Measurements from ENCODE around the gene TMEM134.

The TMEM134 gene

GRCh38 chr11:67451658-67451976, 17.4 kb downstream of the TMEM134 start:
- 98% methylated on average over 12 of the region's 14 CpGs for WGBS (ENCODE audit: insufficient coverage)
- no peaks in the 10 kb centered on the region for H3K36me3 ChIP-seq (ENCODE audit: control insufficient read depth in 4 of 4, insufficient read depth in 4 of 4, low read length in 3 of 4)
- no peak for DNase-seq
- ChIA-PET CTCF (interaction anchor here (2.5 kb wide), 1 partner anchor 64 kb away, joined by 7 read pairs; no protein-coding TSS in a partner anchor), POLR2A (no interaction called here)
- H3K27me3 ChIP-seq (replicated peaks in 2 of 5; ENCODE audit: control insufficient read depth in 4 of 5, insufficient read depth in 5 of 5, low read length in 4 of 5) = no peaks in the 10 kb centered on the region
- H3K9me3 ChIP-seq (ENCODE audit: control extremely low read depth in 1 of 5, control insufficient read depth in 4 of 5, insufficient read depth in 2 of 5, low read depth in 1 of 5, low read length in 4 of 5) = no peaks in the 10 kb centered on the region
- H3K4me3 ChIP-seq (ENCODE audit: control insufficient read depth in 1 of 7, extremely low read depth in 1 of 7, insufficient read depth in 4 of 7, low read depth in 2 of 7, low read length in 6 of 7) = no peak overlapping the region
- H3K27ac ChIP-seq (ENCODE audit: insufficient read depth in 1 of 2, low read depth in 1 of 2, low read length in 2 of 2, poor library complexity in 1 of 2, severe bottlenecking in 2 of 2) = no peak overlapping the region
- peaks cover 0 to 23% (median 18%) of the 10 kb centered on the region in 4 experiments for H3K4me1 ChIP-seq (ENCODE audit: control extremely low read depth in 1 of 4, control insufficient read depth in 4 of 4, insufficient read depth in 4 of 4, low read length in 3 of 4)

- H3K9me3 ChIP-seq (ENCODE audit: control extremely low read depth in 1 of 5, control insufficient read depth in 4 of 5, insufficient read depth in 2 of 5, low read depth in 1 of 5, low read length in 4 of 5) = no peaks in the 10 kb centered on the region
- H3K27me3 ChIP-seq (replicated peaks in 2 of 5; ENCODE audit: control insufficient read depth in 4 of 5, insufficient read depth in 5 of 5, low read length in 4 of 5) = no peaks in the 10 kb centered on the region
- H3K36me3 ChIP-seq (ENCODE audit: control insufficient read depth in 4 of 4, insufficient read depth in 4 of 4, low read length in 3 of 4) = no peaks in the 10 kb centered on the region
- peaks cover 0 to 23% (median 18%) of the 10 kb centered on the region in 4 experiments for H3K4me1 ChIP-seq (ENCODE audit: control extremely low read depth in 1 of 4, control insufficient read depth in 4 of 4, insufficient read depth in 4 of 4, low read length in 3 of 4)
- H3K4me3 ChIP-seq (ENCODE audit: control insufficient read depth in 1 of 7, extremely low read depth in 1 of 7, insufficient read depth in 4 of 7, low read depth in 2 of 7, low read length in 6 of 7) = no peak overlapping the region
- ChIA-PET POLR2A (interaction anchor here (0.6 kb wide), 1 partner anchor 30 kb away, joined by 3 read pairs; no protein-coding TSS in a partner anchor), CTCF (interaction anchor here (1.7 to 2.5 kb wide), 3 partner anchors 10 to 63 kb away, joined by 4 to 8 read pairs (median 7); partner anchors contain the start of gene PPP1CA)
- H3K27ac ChIP-seq (ENCODE audit: insufficient read depth in 1 of 2, low read depth in 1 of 2, low read length in 2 of 2, poor library complexity in 1 of 2, severe bottlenecking in 2 of 2) = no peak overlapping the region
- no peak for DNase-seq
- 92% methylated on average over 17 of the region's 25 CpGs for WGBS (ENCODE audit: insufficient coverage)
Observed at GRCh38 chr11:67450796-67451657, 18.0 kb downstream of the TMEM134 start.

GRCh38 chr11:67449116-67449844, 19.8 kb downstream of the TMEM134 start:
- Histone ChIP-seq H3K4me1 (ENCODE audit: control extremely low read depth in 1 of 4, control insufficient read depth in 4 of 4, insufficient read depth in 4 of 4, low read length in 3 of 4) (peaks cover 0 to 34% (median 26%) of the 10 kb centered on the region in 4 experiments), H3K9me3 (ENCODE audit: control extremely low read depth in 1 of 5, control insufficient read depth in 4 of 5, insufficient read depth in 2 of 5, low read depth in 1 of 5, low read length in 4 of 5) (no peaks in the 10 kb centered on the region), H3K27me3 (replicated peaks in 2 of 5; ENCODE audit: control insufficient read depth in 4 of 5, insufficient read depth in 5 of 5, low read length in 4 of 5) (no peaks in the 10 kb centered on the region), H3K36me3 (ENCODE audit: control insufficient read depth in 4 of 4, insufficient read depth in 4 of 4, low read length in 3 of 4) (no peaks in the 10 kb centered on the region), H3K27ac (ENCODE audit: insufficient read depth in 1 of 2, low read depth in 1 of 2, low read length in 2 of 2, poor library complexity in 1 of 2, severe bottlenecking in 2 of 2) (no peak overlapping the region), H3K4me3 (ENCODE audit: control insufficient read depth in 1 of 7, extremely low read depth in 1 of 7, insufficient read depth in 4 of 7, low read depth in 2 of 7, low read length in 6 of 7) (no peak overlapping the region)
- 65% methylated on average over 7 of the region's 9 CpGs for WGBS (ENCODE audit: insufficient coverage)
- POLR2A ChIA-PET = interaction anchor here (1.2 kb wide), 1 partner anchor 12 kb away, joined by 9 read pairs; the partner anchor contains the start of gene PTPRCAP
- DNase-seq = peak in 1 of 3 donors; percentile 24
- CTCF ChIA-PET = interaction anchor here (1.3 to 2.5 kb wide), 5 partner anchors 8 to 98 kb away, joined by 3 to 8 read pairs (median 4); partner anchors contain the start of gene PPP1CA

- no peak for DNase-seq
- no peaks in the 10 kb centered on the region for H3K27me3 ChIP-seq (replicated peaks in 2 of 5; ENCODE audit: control insufficient read depth in 4 of 5, insufficient read depth in 5 of 5, low read length in 4 of 5)
- H3K4me3 ChIP-seq (ENCODE audit: control insufficient read depth in 1 of 7, extremely low read depth in 1 of 7, insufficient read depth in 4 of 7, low read depth in 2 of 7, low read length in 6 of 7) = no peak overlapping the region
- H3K4me1 ChIP-seq (ENCODE audit: control extremely low read depth in 1 of 4, control insufficient read depth in 4 of 4, insufficient read depth in 4 of 4, low read length in 3 of 4) = peaks cover 0 to 38% (median 32%) of the 10 kb centered on the region in 4 experiments
- CTCF ChIA-PET = interaction anchor here (1.5 kb wide), 1 partner anchor 20 kb away, joined by 4 read pairs; no protein-coding TSS in a partner anchor
- no peaks in the 10 kb centered on the region for H3K9me3 ChIP-seq (ENCODE audit: control extremely low read depth in 1 of 5, control insufficient read depth in 4 of 5, insufficient read depth in 2 of 5, low read depth in 1 of 5, low read length in 4 of 5)
- POLR2A ChIA-PET = no interaction called here
- H3K27ac ChIP-seq (ENCODE audit: insufficient read depth in 1 of 2, low read depth in 1 of 2, low read length in 2 of 2, poor library complexity in 1 of 2, severe bottlenecking in 2 of 2) = no peak overlapping the region
- WGBS (ENCODE audit: insufficient coverage) = 98% methylated on average over 7 of the region's 7 CpGs
- no peaks in the 10 kb centered on the region for H3K36me3 ChIP-seq (ENCODE audit: control insufficient read depth in 4 of 4, insufficient read depth in 4 of 4, low read length in 3 of 4)
Observed at GRCh38 chr11:67448220-67448609, 20.8 kb downstream of the TMEM134 start.

- H3K4me3 ChIP-seq (ENCODE audit: control insufficient read depth in 1 of 7, extremely low read depth in 1 of 7, insufficient read depth in 4 of 7, low read depth in 2 of 7, low read length in 6 of 7) = peak overlapping the region in 1 of 7 experiments; percentile 68
- no peak for DNase-seq
- ChIA-PET POLR2A (no interaction called here), CTCF (no interaction called here)
- H3K4me1 ChIP-seq (ENCODE audit: control extremely low read depth in 1 of 4, control insufficient read depth in 4 of 4, insufficient read depth in 4 of 4, low read length in 3 of 4) = peaks cover 0 to 54% (median 42%) of the 10 kb centered on the region in 4 experiments
- H3K27me3 ChIP-seq (replicated peaks in 2 of 5; ENCODE audit: control insufficient read depth in 4 of 5, insufficient read depth in 5 of 5, low read length in 4 of 5) = no peaks in the 10 kb centered on the region
- H3K9me3 ChIP-seq (ENCODE audit: control extremely low read depth in 1 of 5, control insufficient read depth in 4 of 5, insufficient read depth in 2 of 5, low read depth in 1 of 5, low read length in 4 of 5) = no peaks in the 10 kb centered on the region
- 93% methylated on average over 3 of the region's 5 CpGs for WGBS (ENCODE audit: insufficient coverage)
- H3K27ac ChIP-seq (ENCODE audit: insufficient read depth in 1 of 2, low read depth in 1 of 2, low read length in 2 of 2, poor library complexity in 1 of 2, severe bottlenecking in 2 of 2) = no peak overlapping the region
- peaks cover 0 to 8% (median 0%) of the 10 kb centered on the region in 4 experiments for H3K36me3 ChIP-seq (ENCODE audit: control insufficient read depth in 4 of 4, insufficient read depth in 4 of 4, low read length in 3 of 4)
Observed at GRCh38 chr11:67445515-67445914, 23.5 kb downstream of the TMEM134 start.

- Histone ChIP-seq H3K27ac (ENCODE audit: insufficient read depth in 1 of 2, low read depth in 1 of 2, low read length in 2 of 2, poor library complexity in 1 of 2, severe bottlenecking in 2 of 2) (peak overlapping the region in 1 of 2 experiments; percentile 66), H3K36me3 (ENCODE audit: control insufficient read depth in 4 of 4, insufficient read depth in 4 of 4, low read length in 3 of 4) (peaks cover 0 to 22% (median 0%) of the 10 kb centered on the region in 4 experiments), H3K4me3 (ENCODE audit: control insufficient read depth in 1 of 7, extremely low read depth in 1 of 7, insufficient read depth in 4 of 7, low read depth in 2 of 7, low read length in 6 of 7) (peak overlapping the region in 4 of 7 experiments; percentile 27 to 75 (median 64)), H3K27me3 (replicated peaks in 2 of 5; ENCODE audit: control insufficient read depth in 4 of 5, insufficient read depth in 5 of 5, low read length in 4 of 5) (no peaks in the 10 kb centered on the region), H3K9me3 (ENCODE audit: control extremely low read depth in 1 of 5, control insufficient read depth in 4 of 5, insufficient read depth in 2 of 5, low read depth in 1 of 5, low read length in 4 of 5) (no peaks in the 10 kb centered on the region), H3K4me1 (ENCODE audit: control extremely low read depth in 1 of 4, control insufficient read depth in 4 of 4, insufficient read depth in 4 of 4, low read length in 3 of 4) (peaks cover 0 to 66% (median 58%) of the 10 kb centered on the region in 4 experiments)
- WGBS (ENCODE audit: insufficient coverage) = 74% methylated on average over 30 of the region's 45 CpGs
- ChIA-PET CTCF (no interaction called here), POLR2A (no interaction called here)
- DNase-seq = no peak
Observed at GRCh38 chr11:67442504-67443404, 26.3 kb downstream of the TMEM134 start.

Data from common myeloid progenitor, CD34-positive (primary cell).